HFF-Myc (cell line): ENCODE data around the gene SLC1A2.
A peak's percentile ranks its signal among the peaks of the same experiment; 100 is the strongest.

ENCODE experiments used
- DNase-seq: peaks from one replicate; pipeline ENCODE4 v3.0.0-alpha.2; 2011; ENCODE audit warnings: low read depth; ENCODE audit errors: extremely low read depth
- H3K4me3 ChIP-seq: replicated peaks from 2 replicates; pipeline ENCODE4 v1.5.1; 2011; ENCODE audit warnings: low read depth, mild to moderate bottlenecking, control low read depth, low read length
- CTCF ChIP-seq: IDR thresholded peaks from 2 replicates; pipeline ENCODE4 v1.5.1; 2012; ENCODE audit warnings: mild to moderate bottlenecking, low read depth, low read length, control low read depth; ENCODE audit errors: missing control alignments

The SLC1A2 gene

GRCh38 chr11:35419184-35419829 is at the start of gene SLC1A2:
Gene SLC1A2 (minus strand): TSS chr11:35419558. CDS start chr11:35418966, 592 bp downstream.
- peak within 1 kb of the TSS; percentile 50 for H3K4me3 ChIP-seq
- DNase-seq = no peak

GRCh38 chr11:35466058-35466457 is 46.7 kb upstream of the SLC1A2 start:
- no peak for TF ChIP-seq CTCF
- H3K4me3 ChIP-seq = no peak overlapping the region
- no peak for DNase-seq

More at GRCh38 chr11:35419184-35419829, at the start of gene SLC1A2:
- no peak for TF ChIP-seq CTCF

GRCh38 chr11:35464308-35464707 is 45.0 kb upstream of the SLC1A2 start:
- H3K4me3 ChIP-seq = no peak overlapping the region
- peak; percentile 25 for TF ChIP-seq CTCF
- DNase-seq = no peak

- no peak for TF ChIP-seq CTCF
- DNase-seq = no peak
Measured at GRCh38 chr11:35463331-35463751, 44.0 kb upstream of the SLC1A2 start.

GRCh38 chr11:35461917-35462538 is 42.7 kb upstream of the SLC1A2 start:
- TF ChIP-seq CTCF = no peak
- no peak for DNase-seq
- no peak overlapping the region for H3K4me3 ChIP-seq

More at GRCh38 chr11:35463331-35463751, 44.0 kb upstream of the SLC1A2 start:
- H3K4me3 ChIP-seq = no peak overlapping the region

GRCh38 chr11:35459489-35459888 is 40.1 kb upstream of the SLC1A2 start:
- H3K4me3 ChIP-seq = no peak overlapping the region
- TF ChIP-seq CTCF = no peak
- no peak for DNase-seq
